Transverse colon (tissue), 3 donors: ENCODE results near the gene CLEC4F.

Experiments
- POLR2A ChIP-seq: fragments of 450-650 bp; IDR thresholded peaks from one replicate; pipeline ENCODE4 v1.6.1; 2016; ENCODE audit warnings: antibody characterized with exemption, mild to moderate bottlenecking, moderate library complexity
- TF ChIP-seq, protein P1 (sequence below), 5 experiments: fragments of 200-600 bp in 3 of 5; fragments of 450-650 bp in 2 of 5; sonication (generic) in 3 of 5; IDR thresholded peaks; 1 replicate in 2 of 5; 2 replicates in 3 of 5; pipeline ENCODE4 v1.5.1; 2016 to 2017; ENCODE audit warnings: antibody characterized with exemption in 5 of 5, inconsistent platforms in 3 of 5, mild to moderate bottlenecking in 2 of 5, moderate library complexity in 1 of 5

DNA sequence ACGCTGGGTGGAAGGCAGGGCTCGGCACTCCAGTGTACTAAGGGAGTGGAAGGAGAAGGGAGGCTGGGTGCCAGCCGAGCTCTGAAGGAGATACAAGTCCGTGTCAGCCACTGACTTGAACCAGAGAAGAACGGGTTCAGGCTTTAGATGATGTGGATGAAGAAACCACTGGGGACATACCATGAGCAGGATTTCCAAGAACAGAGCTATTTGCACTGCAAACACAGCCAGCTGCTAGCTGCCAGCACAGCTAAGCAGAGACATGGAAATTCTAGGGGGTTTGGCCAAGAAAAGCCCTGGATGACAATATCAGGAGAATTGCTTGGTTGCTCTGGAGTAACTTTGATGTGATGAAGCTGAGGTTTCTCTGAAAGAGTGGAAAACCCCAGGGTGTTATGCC is 10.0 kb upstream of the CLEC4F start:
- TF ChIP-seq, protein P1, sequence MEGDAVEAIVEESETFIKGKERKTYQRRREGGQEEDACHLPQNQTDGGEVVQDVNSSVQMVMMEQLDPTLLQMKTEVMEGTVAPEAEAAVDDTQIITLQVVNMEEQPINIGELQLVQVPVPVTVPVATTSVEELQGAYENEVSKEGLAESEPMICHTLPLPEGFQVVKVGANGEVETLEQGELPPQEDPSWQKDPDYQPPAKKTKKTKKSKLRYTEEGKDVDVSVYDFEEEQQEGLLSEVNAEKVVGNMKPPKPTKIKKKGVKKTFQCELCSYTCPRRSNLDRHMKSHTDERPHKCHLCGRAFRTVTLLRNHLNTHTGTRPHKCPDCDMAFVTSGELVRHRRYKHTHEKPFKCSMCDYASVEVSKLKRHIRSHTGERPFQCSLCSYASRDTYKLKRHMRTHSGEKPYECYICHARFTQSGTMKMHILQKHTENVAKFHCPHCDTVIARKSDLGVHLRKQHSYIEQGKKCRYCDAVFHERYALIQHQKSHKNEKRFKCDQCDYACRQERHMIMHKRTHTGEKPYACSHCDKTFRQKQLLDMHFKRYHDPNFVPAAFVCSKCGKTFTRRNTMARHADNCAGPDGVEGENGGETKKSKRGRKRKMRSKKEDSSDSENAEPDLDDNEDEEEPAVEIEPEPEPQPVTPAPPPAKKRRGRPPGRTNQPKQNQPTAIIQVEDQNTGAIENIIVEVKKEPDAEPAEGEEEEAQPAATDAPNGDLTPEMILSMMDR (IDR thresholded peaks at IDR 0.05) = no peak
- no peak for TF ChIP-seq POLR2A
